ENCODE results near the gene PLEKHA8.
"Not testable (repeated sequence)": the region's sequence is repeated elsewhere in the genome, so short reads cannot be mapped to it uniquely, and the experiment has no call there.

The PLEKHA8 gene

GRCh38 chr7:30068117-30068516, 39.9 kb downstream of the PLEKHA8 start:
- DNase-seq, result no peak

DNA sequence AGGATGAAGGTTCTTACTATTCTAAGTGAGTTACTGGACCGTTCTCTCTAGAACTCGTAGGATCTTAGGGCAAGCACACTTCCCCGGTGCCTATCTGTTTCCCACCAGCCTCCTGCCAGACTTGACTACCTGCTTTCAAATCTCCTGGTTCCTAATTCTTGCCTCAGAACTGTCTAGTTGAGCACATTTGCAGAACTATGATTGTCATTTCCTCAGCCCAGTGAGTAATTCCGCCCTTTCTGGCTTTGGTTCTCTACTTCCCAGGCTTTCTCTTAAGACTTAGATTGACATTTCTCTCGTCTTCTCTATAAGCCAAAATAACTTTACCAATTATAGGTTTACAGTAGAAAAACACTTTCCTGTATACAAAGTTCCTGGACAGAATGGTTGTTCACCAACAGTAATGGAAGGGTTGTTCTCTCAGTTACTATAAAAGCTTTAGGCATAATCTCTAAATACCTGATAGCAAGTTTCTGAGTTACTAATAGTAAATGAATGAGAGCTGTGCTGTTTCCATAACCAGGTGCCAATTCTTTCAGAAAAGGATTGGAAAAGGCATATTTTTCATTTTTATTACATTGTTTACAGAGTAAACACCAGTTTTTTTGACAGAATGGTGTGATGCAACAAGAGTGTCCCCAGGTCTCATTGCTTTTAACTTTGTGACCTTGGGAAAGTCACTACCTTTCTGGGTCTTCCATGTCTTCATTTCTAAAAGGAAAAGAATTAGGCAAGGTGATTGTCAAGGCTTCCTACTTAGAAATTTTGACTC, 41.1 kb downstream of the PLEKHA8 start:
- DNase-seq, result no peak

DNA sequence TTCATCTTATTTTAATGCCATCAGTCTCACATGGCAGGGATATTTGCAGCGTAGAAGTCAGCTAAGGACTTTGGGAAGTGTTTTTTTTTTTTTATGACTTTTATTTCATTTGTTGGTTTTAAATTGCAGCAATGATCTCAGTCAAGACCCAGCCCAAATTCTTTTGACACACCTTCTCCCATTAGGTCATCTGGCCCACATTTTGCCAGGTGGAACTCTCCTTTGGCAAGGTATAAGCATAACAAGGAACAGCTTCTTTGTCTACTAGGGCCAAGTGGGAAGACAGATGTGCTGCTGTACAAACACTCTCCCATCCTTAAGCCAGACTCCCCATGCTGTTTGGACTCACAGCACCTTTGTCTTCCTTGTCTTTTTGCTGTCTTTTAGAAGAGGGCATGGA, 41.8 kb downstream of the PLEKHA8 start:
- no peak for DNase-seq

GRCh38 chr7:30072735-30073134, 44.5 kb downstream of the PLEKHA8 start:
- no peak for DNase-seq

GRCh38 chr7:30074422-30075030, 46.3 kb downstream of the PLEKHA8 start:
- no peak for DNase-seq

DNA sequence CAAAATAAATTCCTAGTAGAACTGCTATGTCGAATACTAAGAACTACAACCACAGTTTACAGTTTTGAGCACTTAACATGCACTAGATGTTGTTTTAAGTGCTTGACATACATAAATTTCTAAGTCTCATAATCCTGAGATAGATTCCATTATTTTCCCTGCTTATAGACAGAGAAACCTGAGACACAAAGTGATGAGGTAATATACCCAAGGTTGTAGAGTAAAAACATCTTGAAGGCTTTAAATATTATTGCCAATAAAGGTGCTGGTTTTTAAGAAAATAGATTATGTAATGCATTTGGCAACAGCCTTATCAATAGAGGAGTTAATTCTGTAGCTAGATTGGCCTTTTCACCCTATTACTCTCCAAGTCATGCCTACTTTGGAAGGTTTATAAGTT, 48.2 kb downstream of the PLEKHA8 start:
- DNase-seq, result no peak

- no peak for DNase-seq
Measured at GRCh38 chr7:30078280-30078679, 50.1 kb downstream of the PLEKHA8 start.

DNA sequence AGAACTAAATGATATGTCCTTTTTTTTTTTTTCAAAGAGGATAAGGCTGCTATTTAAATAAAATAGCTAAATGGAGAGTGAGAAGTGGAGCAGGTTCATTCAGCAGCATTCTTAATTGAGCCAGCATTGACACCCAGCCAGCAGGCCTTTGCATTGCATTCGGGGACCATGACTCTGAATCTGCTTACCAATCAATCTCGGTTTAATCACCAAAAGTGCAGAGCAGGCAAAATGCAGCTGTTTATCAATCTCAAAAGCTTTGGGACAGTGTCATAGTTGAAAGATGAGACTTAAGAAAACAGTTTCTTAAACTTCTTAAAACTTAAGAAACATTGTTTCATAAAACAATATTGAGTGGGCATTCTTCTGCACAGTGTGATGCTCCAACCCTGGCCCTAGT, 51.7 kb downstream of the PLEKHA8 start:
- no peak for DNase-seq

DNA sequence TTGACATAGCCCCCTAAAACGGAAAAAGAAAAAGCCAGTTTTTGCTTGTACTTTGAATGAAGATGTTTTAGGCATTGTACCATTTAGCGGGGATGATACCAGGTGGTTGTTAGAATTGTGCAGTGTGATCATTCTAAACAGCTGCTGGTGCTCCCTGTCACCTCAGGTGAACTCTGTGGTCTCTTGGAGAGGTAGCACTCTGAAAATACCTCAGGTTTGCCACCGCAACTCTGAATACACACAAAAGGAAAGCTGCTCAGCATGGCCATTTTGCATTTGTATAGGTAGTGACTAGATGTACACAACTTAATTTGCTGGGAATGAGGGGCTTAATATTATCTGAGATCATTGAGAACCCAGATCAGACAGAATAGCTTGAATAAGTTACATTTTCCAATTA, 52.6 kb downstream of the PLEKHA8 start:
- no peak for DNase-seq

GRCh38 chr7:30082686-30083085, 54.5 kb downstream of the PLEKHA8 start:
- DNase-seq, result no peak

GRCh38 chr7:30083334-30083733, 55.1 kb downstream of the PLEKHA8 start:
- no peak for DNase-seq

DNA sequence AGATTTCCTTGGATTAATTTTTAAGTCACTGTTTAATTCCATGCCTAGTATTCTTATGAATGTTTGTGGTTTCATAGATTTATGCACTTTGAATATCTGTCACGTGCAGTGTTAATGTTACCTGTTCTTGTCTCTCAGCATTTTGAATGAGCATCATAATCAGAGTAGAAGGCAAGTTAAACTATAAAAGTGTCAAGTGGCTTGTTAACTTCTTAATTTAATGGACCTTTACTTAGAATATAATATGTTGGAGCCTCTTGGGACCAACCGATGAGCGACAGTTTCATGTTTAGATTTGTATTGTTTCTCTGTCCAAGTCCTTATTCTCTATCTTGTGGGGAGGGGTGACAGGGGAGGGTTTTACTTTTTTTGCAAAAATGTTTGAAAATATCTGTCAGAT, 56.0 kb downstream of the PLEKHA8 start:
- no peak for DNase-seq

DNA sequence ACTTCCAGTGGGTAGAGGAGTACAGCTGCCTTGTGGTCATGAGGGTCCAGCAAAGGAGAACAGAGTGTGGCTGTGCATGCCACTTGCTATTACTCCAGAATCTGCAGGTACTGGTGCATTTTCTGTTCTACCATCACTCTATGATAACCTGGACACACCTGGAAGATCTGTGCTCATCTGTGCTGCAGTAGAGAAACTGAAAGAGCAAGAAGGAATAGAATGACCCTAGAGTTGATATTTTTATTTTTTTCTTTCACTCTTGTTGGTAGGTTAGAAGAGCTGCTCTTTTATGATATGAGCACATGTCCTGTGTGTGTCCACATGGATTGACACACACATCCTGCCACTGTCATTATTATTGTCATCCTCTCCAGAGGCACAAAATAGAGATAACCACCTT, 58.3 kb downstream of the PLEKHA8 start:
- DNase-seq, result no peak

GRCh38 chr7:30087371-30087770, 59.2 kb downstream of the PLEKHA8 start:
- no peak for DNase-seq

GRCh38 chr7:30088362-30088761, 60.1 kb downstream of the PLEKHA8 start:
- no peak for DNase-seq

DNA sequence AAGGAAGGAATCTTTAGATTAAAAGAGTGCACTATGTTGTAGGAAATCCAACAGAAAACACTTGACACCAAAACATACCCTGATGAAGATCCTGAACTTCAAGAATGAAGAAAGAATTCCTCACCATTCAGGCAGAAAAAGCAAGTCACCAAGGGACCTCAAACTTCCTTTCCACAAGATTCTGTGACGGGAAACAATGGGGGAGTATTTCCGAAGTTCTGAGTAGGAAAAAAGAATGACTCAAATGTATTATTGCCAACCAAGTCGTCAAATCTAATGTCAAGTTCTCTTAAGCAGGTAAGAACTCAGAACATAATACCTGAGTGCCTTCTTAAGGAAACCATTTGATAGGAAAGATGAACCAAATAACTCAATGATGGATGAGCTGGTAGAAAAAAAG, 61.9 kb downstream of the PLEKHA8 start:
- no peak for DNase-seq

- no peak for DNase-seq
Measured at GRCh38 chr7:30091491-30091912, 63.3 kb downstream of the PLEKHA8 start.

- DNase-seq, result no peak
Measured at GRCh38 chr7:30091987-30092386, 63.8 kb downstream of the PLEKHA8 start.

DNA sequence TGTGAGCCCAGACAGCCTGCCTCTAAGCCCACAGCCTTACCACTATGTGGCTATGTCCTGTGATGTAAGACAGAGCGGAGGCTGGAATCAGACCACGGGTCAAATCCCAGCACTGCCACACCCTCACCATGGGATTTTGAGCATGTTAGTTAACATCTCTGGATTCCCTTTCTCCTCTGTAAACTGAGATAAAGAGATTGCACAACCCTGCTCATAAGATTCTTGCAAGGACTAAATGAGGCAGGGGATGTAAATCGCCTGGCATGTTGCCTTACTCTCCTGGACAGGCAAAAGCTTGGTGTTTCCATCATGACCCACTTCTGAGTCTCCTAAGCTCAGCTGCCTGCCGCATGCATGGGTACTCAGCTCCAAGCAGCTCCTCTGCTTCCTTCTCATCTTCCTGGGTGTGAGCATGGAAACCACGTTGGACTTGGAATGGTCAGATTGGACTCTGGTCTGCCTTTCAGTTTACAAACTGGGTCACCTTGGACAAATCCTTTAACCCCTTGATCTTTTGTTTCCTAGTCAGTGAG, 65.3 kb downstream of the PLEKHA8 start:
- DNase-seq, result no peak

DNA sequence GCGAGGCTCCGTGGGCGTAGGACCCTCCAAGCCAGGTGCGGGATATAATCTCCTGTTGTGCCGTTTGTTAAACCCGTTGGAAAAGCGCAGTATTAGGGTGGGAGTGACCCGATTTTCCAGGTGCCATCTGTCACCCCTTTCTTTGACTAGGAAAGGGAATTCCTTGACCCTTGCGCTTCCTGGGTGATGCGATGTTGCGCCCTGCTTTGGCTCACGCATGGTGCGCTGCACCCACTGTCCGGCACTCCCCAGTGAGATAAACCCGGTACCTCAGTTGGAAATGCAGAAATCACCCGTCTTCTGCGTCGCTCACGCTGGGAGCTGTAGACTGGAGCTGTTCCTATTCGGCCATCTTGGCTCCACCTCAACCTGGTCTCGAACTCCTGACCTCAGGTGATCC, 70.4 kb downstream of the PLEKHA8 start:
- DNase-seq, result not testable (repeated sequence)

DNA sequence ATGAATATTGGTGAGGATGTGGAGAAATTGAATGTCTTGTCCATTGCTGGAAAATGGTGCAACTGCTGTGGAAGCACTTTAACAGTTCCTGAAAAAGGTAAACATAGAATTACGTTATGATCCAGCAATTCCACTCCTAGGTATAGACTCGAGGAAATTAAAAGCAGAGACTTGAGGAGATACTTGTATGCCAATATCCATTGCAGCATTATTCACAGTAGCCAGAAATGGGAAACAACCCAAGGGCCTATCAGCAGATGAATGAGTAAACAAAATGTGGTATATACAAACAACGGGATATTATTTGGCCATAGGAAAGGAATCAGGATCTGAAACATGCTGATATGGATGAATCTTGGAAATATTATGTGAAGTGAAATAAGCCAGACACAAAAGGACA, 74.1 kb downstream of the PLEKHA8 start:
- no peak for DNase-seq

- DNase-seq, result no peak
Measured at GRCh38 chr7:30104157-30104556, 75.9 kb downstream of the PLEKHA8 start.

GRCh38 chr7:30112103-30112713, 84.0 kb downstream of the PLEKHA8 start:
- DNase-seq, result no peak

DNA sequence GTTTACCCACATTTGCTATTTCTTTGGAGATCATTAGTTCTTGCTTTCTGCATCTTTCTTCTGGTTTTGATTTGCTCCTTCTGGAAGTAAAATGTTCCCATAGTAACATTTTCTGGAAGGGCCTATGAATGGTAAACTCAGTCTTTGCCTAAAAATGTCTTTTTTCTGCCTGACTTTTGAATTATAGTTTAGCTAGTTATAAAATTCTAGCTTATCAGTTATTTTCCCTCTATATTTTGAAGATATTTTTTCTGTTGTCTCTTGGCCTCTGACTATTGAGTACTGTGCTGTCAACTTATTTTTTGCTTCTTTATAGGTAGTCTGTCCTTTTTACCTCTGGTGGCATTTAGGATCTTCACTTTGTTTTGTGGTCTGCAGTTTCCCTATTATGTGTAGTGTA, 84.9 kb downstream of the PLEKHA8 start:
- no peak for DNase-seq
